ENCODE data around the gene FCRL4.
"Not testable (repeated sequence)": the region's sequence is repeated elsewhere in the genome, so short reads cannot be mapped to it uniquely, and the experiment has no call there.

Gene FCRL4

GRCh38 chr1:157551694-157552693 is 45.9 kb downstream of the FCRL4 start, which contains the start of gene FCRL5:
FCRL5 (minus strand) TSS chr1:157552515; CDS start chr1:157552362, 153 bp downstream.
- H3K4me3 ChIP-seq (ENCODE audit: extremely low read depth, insufficient read depth, low read length, poor library complexity, severe bottlenecking): no peak within 1 kb of the TSS
- H3K27ac ChIP-seq (ENCODE audit: low read depth, low read length, severe bottlenecking): no peak within 1 kb of the TSS
- no peaks in the 10 kb centered on the region for H3K9me3 ChIP-seq (ENCODE audit: control insufficient read depth, low read length)
- no peaks in the 10 kb centered on the region for H3K36me3 ChIP-seq (ENCODE audit: control insufficient read depth, insufficient read depth, low read length)
- 90 to 94% methylated on average over 2 of the region's 10 CpGs for WGBS, 2 experiments (ENCODE audit: insufficient coverage in 2 of 2)
- no peaks in the 10 kb centered on the region for H3K4me1 ChIP-seq (ENCODE audit: control insufficient read depth, insufficient read depth, low read length, poor library complexity, severe bottlenecking)

GRCh38 chr1:157548081-157548480 is 49.8 kb downstream of the FCRL4 start:
- not testable (repeated sequence) for H3K4me3 ChIP-seq (ENCODE audit: extremely low read depth, insufficient read depth, low read length, poor library complexity, severe bottlenecking); H3K27ac ChIP-seq (ENCODE audit: low read depth, low read length, severe bottlenecking); H3K9me3 ChIP-seq (ENCODE audit: control insufficient read depth, low read length); H3K4me1 ChIP-seq (ENCODE audit: control insufficient read depth, insufficient read depth, low read length, poor library complexity, severe bottlenecking); H3K36me3 ChIP-seq (ENCODE audit: control insufficient read depth, insufficient read depth, low read length)
- no CpG with 5 or more reads among the region's 1 CpG for WGBS, 2 experiments (ENCODE audit: insufficient coverage in 2 of 2)

- Histone ChIP-seq H3K4me3 (ENCODE audit: extremely low read depth, insufficient read depth, low read length, poor library complexity, severe bottlenecking) (no peak overlapping the region), H3K27ac (ENCODE audit: low read depth, low read length, severe bottlenecking) (no peak overlapping the region), H3K4me1 (ENCODE audit: control insufficient read depth, insufficient read depth, low read length, poor library complexity, severe bottlenecking) (peaks cover 8% of the 10 kb centered on the region), H3K9me3 (ENCODE audit: control insufficient read depth, low read length) (peaks cover 4% of the 10 kb centered on the region), H3K36me3 (ENCODE audit: control insufficient read depth, insufficient read depth, low read length) (no peaks in the 10 kb centered on the region)
- WGBS, 2 experiments (ENCODE audit: insufficient coverage in 2 of 2): 92 to 94% methylated on average over 6 of the region's 6 CpGs
These were observed 55.2 kb downstream of the FCRL4 start for GRCh38 chr1:157542676-157543075.

- H3K27ac ChIP-seq (ENCODE audit: low read depth, low read length, severe bottlenecking): no peak overlapping the region
- no peaks in the 10 kb centered on the region for H3K36me3 ChIP-seq (ENCODE audit: control insufficient read depth, insufficient read depth, low read length)
- 88 to 94% methylated on average over 1 to 2 of the region's 3 CpGs for WGBS, 2 experiments (ENCODE audit: insufficient coverage in 2 of 2)
- peaks cover 4% of the 10 kb centered on the region for H3K9me3 ChIP-seq (ENCODE audit: control insufficient read depth, low read length)
- no peak overlapping the region for H3K4me3 ChIP-seq (ENCODE audit: extremely low read depth, insufficient read depth, low read length, poor library complexity, severe bottlenecking)
- peaks cover 8% of the 10 kb centered on the region for H3K4me1 ChIP-seq (ENCODE audit: control insufficient read depth, insufficient read depth, low read length, poor library complexity, severe bottlenecking)
These were observed 57.0 kb downstream of the FCRL4 start for GRCh38 chr1:157540852-157541251.

GRCh38 chr1:157540160-157540748 is 57.6 kb downstream of the FCRL4 start:
- Histone ChIP-seq H3K27ac (ENCODE audit: low read depth, low read length, severe bottlenecking) (no peak overlapping the region), H3K4me3 (ENCODE audit: extremely low read depth, insufficient read depth, low read length, poor library complexity, severe bottlenecking) (no peak overlapping the region), H3K9me3 (ENCODE audit: control insufficient read depth, low read length) (peaks cover 4% of the 10 kb centered on the region), H3K36me3 (ENCODE audit: control insufficient read depth, insufficient read depth, low read length) (no peaks in the 10 kb centered on the region), H3K4me1 (ENCODE audit: control insufficient read depth, insufficient read depth, low read length, poor library complexity, severe bottlenecking) (peaks cover 8% of the 10 kb centered on the region)
- WGBS, 2 experiments (ENCODE audit: insufficient coverage in 2 of 2): 5 to 14% methylated on average over 2 of the region's 2 CpGs

GRCh38 chr1:157539568-157539967 is 58.3 kb downstream of the FCRL4 start:
- Histone ChIP-seq H3K9me3 (ENCODE audit: control insufficient read depth, low read length) (peaks cover under 1% of the 10 kb centered on the region), H3K27ac (ENCODE audit: low read depth, low read length, severe bottlenecking) (no peak overlapping the region), H3K4me1 (ENCODE audit: control insufficient read depth, insufficient read depth, low read length, poor library complexity, severe bottlenecking) (peaks cover 8% of the 10 kb centered on the region), H3K4me3 (ENCODE audit: extremely low read depth, insufficient read depth, low read length, poor library complexity, severe bottlenecking) (no peak overlapping the region), H3K36me3 (ENCODE audit: control insufficient read depth, insufficient read depth, low read length) (no peaks in the 10 kb centered on the region)

GRCh38 chr1:157532569-157532968 is 65.3 kb downstream of the FCRL4 start:
- H3K27ac ChIP-seq (ENCODE audit: low read depth, low read length, severe bottlenecking): no peak overlapping the region
- no peaks in the 10 kb centered on the region for H3K36me3 ChIP-seq (ENCODE audit: control insufficient read depth, insufficient read depth, low read length)
- H3K9me3 ChIP-seq (ENCODE audit: control insufficient read depth, low read length): no peaks in the 10 kb centered on the region
- no peak overlapping the region for H3K4me3 ChIP-seq (ENCODE audit: extremely low read depth, insufficient read depth, low read length, poor library complexity, severe bottlenecking)
- H3K4me1 ChIP-seq (ENCODE audit: control insufficient read depth, insufficient read depth, low read length, poor library complexity, severe bottlenecking): no peaks in the 10 kb centered on the region
- WGBS, 2 experiments (ENCODE audit: insufficient coverage in 2 of 2): 83% methylated on average over 1 of the region's 3 CpGs; no CpG with 5 or more reads in 1 of the 2 experiments

- Histone ChIP-seq H3K4me1 (ENCODE audit: control insufficient read depth, insufficient read depth, low read length, poor library complexity, severe bottlenecking) (no peaks in the 10 kb centered on the region), H3K27ac (ENCODE audit: low read depth, low read length, severe bottlenecking) (no peak overlapping the region)
- 100% methylated on average over 1 to 2 of the region's 5 CpGs for WGBS, 2 experiments (ENCODE audit: insufficient coverage in 2 of 2)
These were observed 74.0 kb downstream of the FCRL4 start for GRCh38 chr1:157523774-157524493.

More at GRCh38 chr1:157523774-157524493, 74.0 kb downstream of the FCRL4 start:
- Histone ChIP-seq H3K36me3 (ENCODE audit: control insufficient read depth, insufficient read depth, low read length) (no peaks in the 10 kb centered on the region), H3K4me3 (ENCODE audit: extremely low read depth, insufficient read depth, low read length, poor library complexity, severe bottlenecking) (no peak overlapping the region), H3K9me3 (ENCODE audit: control insufficient read depth, low read length) (no peaks in the 10 kb centered on the region)
